Osteoblast (primary cell): ENCODE data around the gene MTG2. TPM values are rescaled to one million over a fixed set of nuclear protein-coding genes. Genes with fewer than 3 reads are reported as not detected.

Experiments used
- DNase-seq: peaks from one replicate; pipeline ENCODE4 v3.0.0; 2011; ENCODE audit warnings: low spot score, mixed read lengths; ENCODE audit not compliant: insufficient read length; ENCODE audit errors: missing footprints
- H2AFZ ChIP-seq: 2 replicates; pipeline ENCODE4 v1.6.0; 2011; ENCODE audit warnings: mild to moderate bottlenecking, low read length
- H3K27ac ChIP-seq: 2 replicates; pipeline ENCODE4 v1.5.1; 2011; ENCODE audit warnings: mild to moderate bottlenecking, low read depth, low read length, moderate library complexity
- H3K27me3 ChIP-seq: 2 replicates; pipeline ENCODE4 v1.6.0; 2012; ENCODE audit warnings: mild to moderate bottlenecking, control low read depth, inconsistent platforms, low read length, moderate library complexity; ENCODE audit not compliant: insufficient read depth
- H3K36me3 ChIP-seq: 2 replicates; pipeline ENCODE4 v1.5.1; 2011; ENCODE audit warnings: mild to moderate bottlenecking, low read length, control low read depth, moderate library complexity; ENCODE audit not compliant: insufficient read depth
- H3K4me1 ChIP-seq: 2 replicates; pipeline ENCODE4 v1.5.1; 2011; ENCODE audit warnings: mild to moderate bottlenecking, low read length, control low read depth, moderate library complexity; ENCODE audit not compliant: insufficient read depth
- H3K4me2 ChIP-seq: 2 replicates; pipeline ENCODE4 v1.6.0; 2011; ENCODE audit warnings: mild to moderate bottlenecking, low read length; ENCODE audit not compliant: insufficient read depth
- H3K4me3 ChIP-seq: fragments of 200-600 bp; sonication (generic); 3 replicates; pipeline ENCODE4 v1.5.1; 2012; ENCODE audit warnings: mild to moderate bottlenecking, low read length, inconsistent platforms; ENCODE audit not compliant: insufficient read depth
- H3K79me2 ChIP-seq: 2 replicates; pipeline ENCODE4 v1.6.0; 2012; ENCODE audit warnings: mild to moderate bottlenecking, low read length, control low read depth, inconsistent platforms; ENCODE audit not compliant: insufficient read depth
- H3K9me3 ChIP-seq: 2 replicates; pipeline ENCODE4 v1.5.1; 2011; ENCODE audit warnings: low read depth, low read length, control low read depth
- H4K20me1 ChIP-seq: 2 replicates; pipeline ENCODE4 v1.6.0; 2012; ENCODE audit warnings: mild to moderate bottlenecking, low read length, control low read depth; ENCODE audit not compliant: insufficient read depth
- CTCF ChIP-seq: IDR thresholded peaks from 2 replicates; pipeline ENCODE4 v1.5.1; 2011; ENCODE audit warnings: mild to moderate bottlenecking, low read depth, low read length, moderate library complexity; ENCODE audit errors: extremely low read depth
- total RNA-seq: library from RNA; depleted of rRNA; stranded (reverse); fragments of >200 nt; gene quantifications from 2 replicates; pipeline ENCODE4 v1.2.3, GENCODE V29; 2012

Gene MTG2
- total RNA-seq, 1 donor = 22.1 TPM

- TF ChIP-seq CTCF = no peak
Observed at GRCh38 chr20:62190639-62191411, 8.0 kb downstream of the MTG2 start.

GRCh38 chr20:62191781-62192559 lies 9.1 kb downstream of the MTG2 start:
- Histone ChIP-seq H2AFZ (no peak overlapping the region), H3K4me2 (no peak overlapping the region), H3K4me3 (no peak overlapping the region), H3K79me2 (peaks cover 79% of the 10 kb centered on the region), H4K20me1 (peaks cover 23% of the 10 kb centered on the region), H3K27me3 (no peaks in the 10 kb centered on the region), H3K36me3 (peaks cover 30% of the 10 kb centered on the region), H3K27ac (no peak overlapping the region), H3K9me3 (no peaks in the 10 kb centered on the region), H3K4me1 (peaks cover 10% of the 10 kb centered on the region)
- peak; percentile 26 for DNase-seq
- no peak for TF ChIP-seq CTCF

More at GRCh38 chr20:62190639-62191411, 8.0 kb downstream of the MTG2 start:
- Histone ChIP-seq H2AFZ (no peak overlapping the region), H3K27me3 (no peaks in the 10 kb centered on the region), H3K4me1 (peaks cover 13% of the 10 kb centered on the region), H3K27ac (no peak overlapping the region), H4K20me1 (peaks cover 25% of the 10 kb centered on the region), H3K79me2 (peaks cover 87% of the 10 kb centered on the region), H3K4me2 (no peak overlapping the region), H3K36me3 (peaks cover 23% of the 10 kb centered on the region), H3K4me3 (no peak overlapping the region), H3K9me3 (no peaks in the 10 kb centered on the region)
- DNase-seq = peak; percentile 45

GRCh38 chr20:62192635-62193034 lies 9.8 kb downstream of the MTG2 start:
- TF ChIP-seq CTCF = no peak
- Histone ChIP-seq H3K4me1 (peaks cover 4% of the 10 kb centered on the region), H3K9me3 (no peaks in the 10 kb centered on the region), H3K36me3 (peaks cover 35% of the 10 kb centered on the region), H3K27me3 (no peaks in the 10 kb centered on the region), H3K4me3 (no peak overlapping the region), H4K20me1 (peaks cover 23% of the 10 kb centered on the region), H3K27ac (no peak overlapping the region), H3K79me2 (peaks cover 72% of the 10 kb centered on the region), H3K4me2 (no peak overlapping the region), H2AFZ (no peak overlapping the region)
- no peak for DNase-seq
